NCI-H2081 (cell line): ENCODE data around the gene CRYZL1.

Experiments
- DNase-seq, 2 experiments: peaks; one replicate each; lab custom pipeline; 2025; lab: John Stamatoyannopoulos, UW

The CRYZL1 gene

GRCh38 chr21:33661146-33661545 lies 19.6 kb upstream of the CRYZL1 start:
- DNase-seq = no peak

GRCh38 chr21:33660406-33660805 lies 18.9 kb upstream of the CRYZL1 start:
- DNase-seq = no peak

- no peak for DNase-seq
Observed at GRCh38 chr21:33659568-33659949, 18.0 kb upstream of the CRYZL1 start.

- no peak for DNase-seq
Observed at GRCh38 chr21:33658919-33659567, 17.5 kb upstream of the CRYZL1 start.

GRCh38 chr21:33657124-33657820 lies 15.7 kb upstream of the CRYZL1 start:
- DNase-seq = no peak

- no peak for DNase-seq
Observed at GRCh38 chr21:33655588-33656221, 14.2 kb upstream of the CRYZL1 start.

GRCh38 chr21:33654412-33654811 lies 12.9 kb upstream of the CRYZL1 start:
- DNase-seq = no peak

- peak in 1 of 2 experiments; percentile 18 for DNase-seq
Observed at GRCh38 chr21:33651965-33652680, 10.6 kb upstream of the CRYZL1 start.

GRCh38 chr21:33650929-33651509 lies 9.5 kb upstream of the CRYZL1 start:
- no peak for DNase-seq

- peak in 1 of 2 experiments; percentile 26 for DNase-seq
Observed at GRCh38 chr21:33650230-33650629, 8.7 kb upstream of the CRYZL1 start.

GRCh38 chr21:33648555-33648954 lies 7.0 kb upstream of the CRYZL1 start:
- no peak for DNase-seq

- no peak for DNase-seq
Observed at GRCh38 chr21:33647587-33647986, 6.0 kb upstream of the CRYZL1 start.

- DNase-seq = no peak
Observed at GRCh38 chr21:33645730-33646129, 4.2 kb upstream of the CRYZL1 start.

GRCh38 chr21:33644383-33645074 lies 3.0 kb upstream of the CRYZL1 start:
- no peak for DNase-seq

GRCh38 chr21:33643658-33644311 lies 2.2 kb upstream of the CRYZL1 start:
- no peak for DNase-seq

- no peak for DNase-seq
Observed at GRCh38 chr21:33642896-33643657, 1.5 kb upstream of the CRYZL1 start.

GRCh38 chr21:33642027-33642895 lies 720 bp upstream of the CRYZL1 start, which contains the start of gene ITSN1:
Gene ITSN1 (plus strand): TSS chr21:33642501. CDS start chr21:33718829, 76,328 bp downstream.
- peak; percentile 97 for DNase-seq

GRCh38 chr21:33640697-33641351 lies 717 bp downstream of the CRYZL1 start:
- no peak for DNase-seq

GRCh38 chr21:33634254-33634653 lies 7.3 kb downstream of the CRYZL1 start:
- DNase-seq = no peak
